ENCODE data around the gene ZNF592. TPM values are rescaled to one million over a fixed set of nuclear protein-coding genes. Genes with fewer than 3 reads are reported as not detected.

Gene ZNF592
- total and polyA plus RNA-seq, 9 of the 15 experiments (the other 6 are each of a cell fraction or from before 2014, with no cell fraction given) = 0.88 to 23.8 (median 7.4) TPM

GRCh38 chr15:84855765-84856164, 107.4 kb downstream of the ZNF592 start:
- BruUV-seq (replicated peaks) = no TSS peak
- no peak for ATAC-seq
- TF ChIP-seq HDGF (IDR thresholded peaks at IDR 0.05) = no peak
- TF ChIP-seq SMARCE1 (IDR thresholded peaks at IDR 0.05) = no peak
- TF ChIP-seq EP300 (IDR thresholded peaks at IDR 0.05; ENCODE audit: low read length) = no peak
- TF ChIP-seq XRCC4 (IDR thresholded peaks at IDR 0.05; ENCODE audit: extremely low read depth, insufficient read depth, insufficient read length) = no peak
- TF ChIP-seq BRF1 (IDR thresholded peaks at IDR 0.05; ENCODE audit: borderline replicate concordance, extremely low read depth, insufficient read length) = no peak
- no peak for TF ChIP-seq ZC3H4 (CRISPR knock-in tag; IDR thresholded peaks at IDR 0.05; ENCODE audit: borderline replicate concordance)
- TF ChIP-seq, protein P1, sequence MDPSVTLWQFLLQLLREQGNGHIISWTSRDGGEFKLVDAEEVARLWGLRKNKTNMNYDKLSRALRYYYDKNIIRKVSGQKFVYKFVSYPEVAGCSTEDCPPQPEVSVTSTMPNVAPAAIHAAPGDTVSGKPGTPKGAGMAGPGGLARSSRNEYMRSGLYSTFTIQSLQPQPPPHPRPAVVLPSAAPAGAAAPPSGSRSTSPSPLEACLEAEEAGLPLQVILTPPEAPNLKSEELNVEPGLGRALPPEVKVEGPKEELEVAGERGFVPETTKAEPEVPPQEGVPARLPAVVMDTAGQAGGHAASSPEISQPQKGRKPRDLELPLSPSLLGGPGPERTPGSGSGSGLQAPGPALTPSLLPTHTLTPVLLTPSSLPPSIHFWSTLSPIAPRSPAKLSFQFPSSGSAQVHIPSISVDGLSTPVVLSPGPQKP (CRISPR knock-in tag; IDR thresholded peaks at IDR 0.05) = no peak
- no peak for TF ChIP-seq BRD9 (IDR thresholded peaks at IDR 0.05; ENCODE audit: low read depth, partially characterized antibody)
- no peak for TF ChIP-seq ZMIZ1 (IDR thresholded peaks at IDR 0.05; ENCODE audit: low read depth in 2 of 2, low read length in 2 of 2)

More at GRCh38 chr15:84855765-84856164, 107.4 kb downstream of the ZNF592 start:
- H3K27ac ChIP-seq (ENCODE audit: extremely low read depth, low read depth, low read length) = no peak overlapping the region
- POLR2A ChIA-PET = interaction anchor here (2.1 kb wide), 1 partner anchor 16 kb away, joined by 8 read pairs; no protein-coding TSS in a partner anchor
- H3K79me2 ChIP-seq (ENCODE audit: control insufficient read depth, insufficient read depth, low read length) = no peaks in the 10 kb centered on the region
- intact Hi-C loops (cut with micrococcal nuclease) = no loop called here
- H2AFZ ChIP-seq (ENCODE audit: low read depth, low read length) = no peak overlapping the region
- H3K4me3 ChIP-seq = no peak overlapping the region
- DNase-seq (ENCODE audit: extremely low read depth in 1 of 4, low spot score in 3 of 4) (no peak), FAIRE-seq (no peak)
- H4K20me1 ChIP-seq (replicated peaks; ENCODE audit: control insufficient read depth, insufficient read depth, low read length) = no peaks in the 10 kb centered on the region; the same call in 1 of the 2 replicates
- CTCF ChIA-PET (ENCODE audit: low intra/inter-chr PET ratio) = interaction anchor here (0.6 kb wide), 1 partner anchor 26 kb away, joined by 3 read pairs; no protein-coding TSS in a partner anchor
- in situ Hi-C loops (cut with MboI) = no loop called here
- H3K9me1 ChIP-seq (ENCODE audit: control insufficient read depth, insufficient read depth, low read length) = no peaks in the 10 kb centered on the region
- H3K4me1 ChIP-seq (replicated peaks in 1 of 2; ENCODE audit: control insufficient read depth in 2 of 2, insufficient read depth in 2 of 2, low read length in 2 of 2) = peaks cover 0 to 9% of the 10 kb centered on the region in 2 experiments; a peak in 2 of 5 replicates
- H3K9me3 ChIP-seq (replicated peaks; ENCODE audit: control insufficient read depth, insufficient read depth, low read depth, low read length) = no peaks in the 10 kb centered on the region
- no peak overlapping the region for H3K9ac ChIP-seq (ENCODE audit: insufficient read depth in 1 of 2, low read depth in 2 of 2, low read length in 2 of 2)
- H3K36me3 ChIP-seq (ENCODE audit: control insufficient read depth, insufficient read depth, low read length) = no peaks in the 10 kb centered on the region
- no peak overlapping the region for H3K4me2 ChIP-seq (ENCODE audit: insufficient read depth, low read length)
- peaks cover 19 to 42% of the 10 kb centered on the region in 2 experiments; a peak in 4 of 5 replicates for H3K27me3 ChIP-seq (ENCODE audit: control insufficient read depth in 2 of 2, insufficient read depth in 2 of 2, low read length in 2 of 2)

Small RNA genes lying within 50 kb of the gene (small RNA-seq; reads per million reads assigned to genes)
- not detected for gene RF00402

Other genes starting within 250 kb of the ZNF592 start
- gene ZSCAN2, start 147.6 kb upstream of the ZNF592 start, total RNA-seq (2014; rRNA removed) = 8.7 and 9.2 TPM in 2 replicates
- gene ZSCAN2, start 147.6 kb upstream of the ZNF592 start, total RNA-seq (2014; rRNA removed; fragmentation: Illumina TruSeq; extraction: Trizol) = 5.0 and 6.1 TPM in 2 replicates
- gene ZSCAN2, start 147.6 kb upstream of the ZNF592 start, total RNA-seq (2015; rRNA removed; fragmentation: Illumina TruSeq; extraction: Trizol) = 6.6 and 8.3 TPM in 2 replicates
- gene ZSCAN2, start 147.6 kb upstream of the ZNF592 start, total RNA-seq (2021) = 6.8 and 7.4 TPM in 2 replicates
- 8.9 TPM in 2 replicates for gene ZSCAN2, start 147.6 kb upstream of the ZNF592 start, polyA plus RNA-seq (2011; rRNA removed)
- 6.4 and 6.9 TPM in 2 replicates for gene ZSCAN2, start 147.6 kb upstream of the ZNF592 start, polyA plus RNA-seq (2014; fragmentation: Illumina TruSeq; extraction: Trizol)
- gene ZSCAN2, start 147.6 kb upstream of the ZNF592 start, polyA plus RNA-seq (2014; fragmentation: Nextera tagmentation; extraction: Ambion mirVana) = 1 to 10 TPM; 1.7 to 2.3 TPM
- 11.3 and 14.2 TPM in 2 replicates for gene ZSCAN2, start 147.6 kb upstream of the ZNF592 start, polyA plus RNA-seq (2014; rRNA removed)
- gene WDR73, start 94.3 kb upstream of the ZNF592 start, total RNA-seq (2014; rRNA removed) = 20.7 and 21.7 TPM in 2 replicates
- 24.3 and 24.4 TPM in 2 replicates for gene WDR73, start 94.3 kb upstream of the ZNF592 start, total RNA-seq (2014; rRNA removed; fragmentation: Illumina TruSeq; extraction: Trizol)
- gene WDR73, start 94.3 kb upstream of the ZNF592 start, total RNA-seq (2015; rRNA removed; fragmentation: Illumina TruSeq; extraction: Trizol) = 18.6 and 19.8 TPM in 2 replicates
- 21.7 and 22.8 TPM in 2 replicates for gene WDR73, start 94.3 kb upstream of the ZNF592 start, total RNA-seq (2021)
- gene WDR73, start 94.3 kb upstream of the ZNF592 start, polyA plus RNA-seq (2011; rRNA removed) = 20.1 and 24.3 TPM in 2 replicates
- 21.9 and 25.4 TPM in 2 replicates for gene WDR73, start 94.3 kb upstream of the ZNF592 start, polyA plus RNA-seq (2014; fragmentation: Illumina TruSeq; extraction: Trizol)
- gene WDR73, start 94.3 kb upstream of the ZNF592 start, polyA plus RNA-seq (2014; fragmentation: Nextera tagmentation; extraction: Ambion mirVana) = 10 to 100 TPM in 1 of 2 experiments, 1 to 10 TPM in 1; 9.2 to 11.5 TPM
- 23.9 and 30.7 TPM in 2 replicates for gene WDR73, start 94.3 kb upstream of the ZNF592 start, polyA plus RNA-seq (2014; rRNA removed)
- gene NMB, start 90.4 kb upstream of the ZNF592 start, total RNA-seq (2014; rRNA removed) = 0.53 TPM in 1 of 2 replicates, not detected in the other
- gene NMB, start 90.4 kb upstream of the ZNF592 start, total RNA-seq (2014; rRNA removed; fragmentation: Illumina TruSeq; extraction: Trizol) = not detected in 2 replicates
- not detected in 2 replicates for gene NMB, start 90.4 kb upstream of the ZNF592 start, total RNA-seq (2015; rRNA removed; fragmentation: Illumina TruSeq; extraction: Trizol)
- gene NMB, start 90.4 kb upstream of the ZNF592 start, total RNA-seq (2021) = 0.16 and 0.25 TPM in 2 replicates
- gene NMB, start 90.4 kb upstream of the ZNF592 start, polyA plus RNA-seq (2011; rRNA removed) = 0.07 and 0.22 TPM in 2 replicates
- not detected in 2 replicates for gene NMB, start 90.4 kb upstream of the ZNF592 start, polyA plus RNA-seq (2014; fragmentation: Illumina TruSeq; extraction: Trizol)
- gene NMB, start 90.4 kb upstream of the ZNF592 start, polyA plus RNA-seq (2014; fragmentation: Nextera tagmentation; extraction: Ambion mirVana) = under 1 TPM; 0.06 to 0.11 TPM
- gene NMB, start 90.4 kb upstream of the ZNF592 start, polyA plus RNA-seq (2014; rRNA removed) = not detected in 2 replicates
- gene SEC11A, start 32.5 kb upstream of the ZNF592 start, total RNA-seq (2014; rRNA removed) = 170 and 198 TPM in 2 replicates
- 270 and 314 TPM in 2 replicates for gene SEC11A, start 32.5 kb upstream of the ZNF592 start, total RNA-seq (2014; rRNA removed; fragmentation: Illumina TruSeq; extraction: Trizol)
- 204 and 217 TPM in 2 replicates for gene SEC11A, start 32.5 kb upstream of the ZNF592 start, total RNA-seq (2015; rRNA removed; fragmentation: Illumina TruSeq; extraction: Trizol)
- 175 and 183 TPM in 2 replicates for gene SEC11A, start 32.5 kb upstream of the ZNF592 start, total RNA-seq (2021)
- gene SEC11A, start 32.5 kb upstream of the ZNF592 start, polyA plus RNA-seq (2011; rRNA removed) = 166 and 238 TPM in 2 replicates
- 240 and 254 TPM in 2 replicates for gene SEC11A, start 32.5 kb upstream of the ZNF592 start, polyA plus RNA-seq (2014; fragmentation: Illumina TruSeq; extraction: Trizol)
- gene SEC11A, start 32.5 kb upstream of the ZNF592 start, polyA plus RNA-seq (2014; fragmentation: Nextera tagmentation; extraction: Ambion mirVana) = 100 to 1,000 TPM; 206 to 229 TPM
- gene SEC11A, start 32.5 kb upstream of the ZNF592 start, polyA plus RNA-seq (2014; rRNA removed) = 301 and 310 TPM in 2 replicates
- gene ALPK3, start 68.8 kb downstream of the ZNF592 start, total RNA-seq (2014; rRNA removed) = 0.05 and 0.08 TPM in 2 replicates
- 0.03 and 0.07 TPM in 2 replicates for gene ALPK3, start 68.8 kb downstream of the ZNF592 start, total RNA-seq (2014; rRNA removed; fragmentation: Illumina TruSeq; extraction: Trizol)
- gene ALPK3, start 68.8 kb downstream of the ZNF592 start, total RNA-seq (2015; rRNA removed; fragmentation: Illumina TruSeq; extraction: Trizol) = 0.07 and 0.15 TPM in 2 replicates
- gene ALPK3, start 68.8 kb downstream of the ZNF592 start, total RNA-seq (2021) = 0.07 and 0.13 TPM in 2 replicates
- gene ALPK3, start 68.8 kb downstream of the ZNF592 start, polyA plus RNA-seq (2011; rRNA removed) = 0.07 and 0.20 TPM in 2 replicates
- gene ALPK3, start 68.8 kb downstream of the ZNF592 start, polyA plus RNA-seq (2014; fragmentation: Illumina TruSeq; extraction: Trizol) = 0.04 and 0.08 TPM in 2 replicates
- gene ALPK3, start 68.8 kb downstream of the ZNF592 start, polyA plus RNA-seq (2014; fragmentation: Nextera tagmentation; extraction: Ambion mirVana) = not detected
- 0.09 and 1.0 TPM in 2 replicates for gene ALPK3, start 68.8 kb downstream of the ZNF592 start, polyA plus RNA-seq (2014; rRNA removed)
- gene SLC28A1, start 136.1 kb downstream of the ZNF592 start, total RNA-seq (2014; rRNA removed) = not detected in 2 replicates
- not detected in 2 replicates for gene SLC28A1, start 136.1 kb downstream of the ZNF592 start, total RNA-seq (2014; rRNA removed; fragmentation: Illumina TruSeq; extraction: Trizol)
- not detected in 2 replicates for gene SLC28A1, start 136.1 kb downstream of the ZNF592 start, total RNA-seq (2015; rRNA removed; fragmentation: Illumina TruSeq; extraction: Trizol)
- not detected in 2 replicates for gene SLC28A1, start 136.1 kb downstream of the ZNF592 start, total RNA-seq (2021)
- gene SLC28A1, start 136.1 kb downstream of the ZNF592 start, polyA plus RNA-seq (2011; rRNA removed) = not detected in 2 replicates
- not detected in 2 replicates for gene SLC28A1, start 136.1 kb downstream of the ZNF592 start, polyA plus RNA-seq (2014; fragmentation: Illumina TruSeq; extraction: Trizol)
- under 1 TPM in 1 of 2 experiments, not detected in 1; 0.04 TPM for gene SLC28A1, start 136.1 kb downstream of the ZNF592 start, polyA plus RNA-seq (2014; fragmentation: Nextera tagmentation; extraction: Ambion mirVana)
- not detected in 2 replicates for gene SLC28A1, start 136.1 kb downstream of the ZNF592 start, polyA plus RNA-seq (2014; rRNA removed)
- gene PDE8A, start 233.3 kb downstream of the ZNF592 start, total RNA-seq (2014; rRNA removed) = 16.8 and 17.6 TPM in 2 replicates
- gene PDE8A, start 233.3 kb downstream of the ZNF592 start, total RNA-seq (2014; rRNA removed; fragmentation: Illumina TruSeq; extraction: Trizol) = 20.5 and 25.5 TPM in 2 replicates
- 19.8 and 22.3 TPM in 2 replicates for gene PDE8A, start 233.3 kb downstream of the ZNF592 start, total RNA-seq (2015; rRNA removed; fragmentation: Illumina TruSeq; extraction: Trizol)
- gene PDE8A, start 233.3 kb downstream of the ZNF592 start, total RNA-seq (2021) = 19.8 and 20.9 TPM in 2 replicates
- gene PDE8A, start 233.3 kb downstream of the ZNF592 start, polyA plus RNA-seq (2011; rRNA removed) = 37.1 and 40.3 TPM in 2 replicates
- 23.7 and 26.4 TPM in 2 replicates for gene PDE8A, start 233.3 kb downstream of the ZNF592 start, polyA plus RNA-seq (2014; fragmentation: Illumina TruSeq; extraction: Trizol)
- 1 to 10 TPM; 5.9 to 7.9 TPM for gene PDE8A, start 233.3 kb downstream of the ZNF592 start, polyA plus RNA-seq (2014; fragmentation: Nextera tagmentation; extraction: Ambion mirVana)
- gene PDE8A, start 233.3 kb downstream of the ZNF592 start, polyA plus RNA-seq (2014; rRNA removed) = 21.0 and 24.4 TPM in 2 replicates

Measured in K562 (cell line).